ENCODE results near the gene ZNF638. TPM values are rescaled to one million over a fixed set of nuclear protein-coding genes. Genes with fewer than 3 reads are reported as not detected.

The ZNF638 gene
- polyA plus RNA-seq, 2 donors = 42.4 to 102 TPM

DNA sequence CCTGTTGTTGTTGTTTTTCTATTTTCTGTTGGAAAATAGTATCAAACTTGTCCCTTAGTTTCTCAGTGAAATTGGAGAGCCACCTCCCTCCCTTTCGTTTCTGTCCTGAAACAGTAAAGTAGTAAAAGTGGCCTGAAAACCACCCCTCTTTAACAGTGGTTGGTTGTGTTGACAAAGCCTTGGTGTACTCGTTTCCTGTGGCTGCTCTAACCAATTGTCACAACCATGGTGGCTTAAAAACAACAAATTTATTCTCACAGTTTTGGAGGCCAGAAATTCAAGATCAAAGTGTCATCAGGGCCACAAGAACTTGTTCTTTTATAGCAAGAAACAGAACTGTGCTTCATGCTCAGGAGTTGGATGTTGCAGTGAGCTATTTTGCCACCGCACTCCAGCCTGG, 117.8 kb downstream of the ZNF638 start:
- H3K36me3 ChIP-seq (ENCODE audit: control insufficient read depth in 2 of 2, insufficient read depth in 2 of 2, low read length in 1 of 2) = no peaks in the 10 kb centered on the region
- WGBS, 2 donors = 62 to 70% methylated on average over 3 of the region's 3 CpGs
- no peaks in the 10 kb centered on the region for H3K27me3 ChIP-seq (ENCODE audit: control insufficient read depth in 1 of 2, insufficient read depth in 2 of 2, low read length in 2 of 2)
- no peaks in the 10 kb centered on the region for H3K9me3 ChIP-seq (ENCODE audit: control insufficient read depth in 2 of 2, insufficient read depth in 1 of 2, low read depth in 1 of 2, low read length in 1 of 2)
- no peak overlapping the region for H3K27ac ChIP-seq (ENCODE audit: low read depth in 2 of 2, low read length in 1 of 2)
- H3K4me3 ChIP-seq (ENCODE audit: low read depth in 1 of 2, low read length in 2 of 2) = no peak overlapping the region
- H3K4me1 ChIP-seq (ENCODE audit: control insufficient read depth in 2 of 2, insufficient read depth in 2 of 2, low read length in 1 of 2) = peaks cover 3 to 5% of the 10 kb centered on the region in 2 donors

DNA sequence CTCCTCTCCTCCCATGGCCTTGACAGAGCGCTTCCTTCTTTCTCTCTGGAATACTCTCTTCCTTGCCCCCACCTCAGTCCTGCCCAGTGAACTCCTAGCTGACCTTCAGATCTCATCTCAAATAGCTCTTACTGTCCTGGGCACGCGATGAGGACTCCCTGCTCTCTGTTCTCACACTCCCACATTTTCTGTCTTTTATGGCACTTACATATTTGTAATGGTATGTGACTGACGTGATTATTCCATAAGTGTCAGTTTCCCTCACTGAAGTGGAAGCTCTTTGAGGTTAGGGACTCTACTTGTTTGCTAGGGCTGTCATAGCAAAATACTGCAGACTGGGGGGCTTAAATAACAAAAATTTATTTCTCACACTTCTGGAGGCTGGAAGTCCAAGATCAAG, 120.1 kb downstream of the ZNF638 start:
- Histone ChIP-seq H3K4me1 (ENCODE audit: control insufficient read depth in 2 of 2, insufficient read depth in 2 of 2, low read length in 1 of 2) (peaks cover 6 to 7% of the 10 kb centered on the region in 2 donors), H3K4me3 (ENCODE audit: low read depth in 1 of 2, low read length in 2 of 2) (no peak overlapping the region), H3K27me3 (ENCODE audit: control insufficient read depth in 1 of 2, insufficient read depth in 2 of 2, low read length in 2 of 2) (no peaks in the 10 kb centered on the region), H3K9me3 (ENCODE audit: control insufficient read depth in 2 of 2, insufficient read depth in 1 of 2, low read depth in 1 of 2, low read length in 1 of 2) (no peaks in the 10 kb centered on the region), H3K27ac (ENCODE audit: low read depth in 2 of 2, low read length in 1 of 2) (no peak overlapping the region), H3K36me3 (ENCODE audit: control insufficient read depth in 2 of 2, insufficient read depth in 2 of 2, low read length in 1 of 2) (no peaks in the 10 kb centered on the region)
- WGBS, 2 donors = 86 to 88% methylated on average over 4 of the region's 4 CpGs

DNA sequence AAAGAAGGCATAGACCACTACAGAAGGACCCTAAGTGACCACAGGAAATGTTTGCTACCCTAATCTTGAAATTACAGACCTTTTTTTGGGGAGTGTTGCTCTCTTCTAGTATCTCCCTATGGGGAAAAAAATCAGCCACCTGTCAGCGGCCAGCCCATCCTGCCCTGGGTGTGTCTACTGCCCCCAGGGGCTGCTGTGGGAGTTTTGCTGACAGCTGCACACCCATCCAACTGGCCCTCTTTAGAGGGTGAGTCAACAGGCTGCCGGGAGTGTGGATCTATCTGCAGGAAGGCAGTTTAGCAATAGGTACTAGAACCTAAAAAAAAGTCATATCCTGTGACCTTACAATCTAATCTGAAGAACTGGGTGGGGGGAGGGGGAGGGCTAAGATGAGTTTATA, 121.0 kb downstream of the ZNF638 start:
- Histone ChIP-seq H3K9me3 (ENCODE audit: control insufficient read depth in 2 of 2, insufficient read depth in 1 of 2, low read depth in 1 of 2, low read length in 1 of 2) (no peaks in the 10 kb centered on the region), H3K4me1 (ENCODE audit: control insufficient read depth in 2 of 2, insufficient read depth in 2 of 2, low read length in 1 of 2) (peaks cover 6 to 7% of the 10 kb centered on the region in 2 donors), H3K36me3 (ENCODE audit: control insufficient read depth in 2 of 2, insufficient read depth in 2 of 2, low read length in 1 of 2) (no peaks in the 10 kb centered on the region), H3K27ac (ENCODE audit: low read depth in 2 of 2, low read length in 1 of 2) (no peak overlapping the region), H3K27me3 (ENCODE audit: control insufficient read depth in 1 of 2, insufficient read depth in 2 of 2, low read length in 2 of 2) (no peaks in the 10 kb centered on the region), H3K4me3 (ENCODE audit: low read depth in 1 of 2, low read length in 2 of 2) (no peak overlapping the region)
- 9 to 19% methylated on average over 2 of the region's 2 CpGs for WGBS, 2 donors

DNA sequence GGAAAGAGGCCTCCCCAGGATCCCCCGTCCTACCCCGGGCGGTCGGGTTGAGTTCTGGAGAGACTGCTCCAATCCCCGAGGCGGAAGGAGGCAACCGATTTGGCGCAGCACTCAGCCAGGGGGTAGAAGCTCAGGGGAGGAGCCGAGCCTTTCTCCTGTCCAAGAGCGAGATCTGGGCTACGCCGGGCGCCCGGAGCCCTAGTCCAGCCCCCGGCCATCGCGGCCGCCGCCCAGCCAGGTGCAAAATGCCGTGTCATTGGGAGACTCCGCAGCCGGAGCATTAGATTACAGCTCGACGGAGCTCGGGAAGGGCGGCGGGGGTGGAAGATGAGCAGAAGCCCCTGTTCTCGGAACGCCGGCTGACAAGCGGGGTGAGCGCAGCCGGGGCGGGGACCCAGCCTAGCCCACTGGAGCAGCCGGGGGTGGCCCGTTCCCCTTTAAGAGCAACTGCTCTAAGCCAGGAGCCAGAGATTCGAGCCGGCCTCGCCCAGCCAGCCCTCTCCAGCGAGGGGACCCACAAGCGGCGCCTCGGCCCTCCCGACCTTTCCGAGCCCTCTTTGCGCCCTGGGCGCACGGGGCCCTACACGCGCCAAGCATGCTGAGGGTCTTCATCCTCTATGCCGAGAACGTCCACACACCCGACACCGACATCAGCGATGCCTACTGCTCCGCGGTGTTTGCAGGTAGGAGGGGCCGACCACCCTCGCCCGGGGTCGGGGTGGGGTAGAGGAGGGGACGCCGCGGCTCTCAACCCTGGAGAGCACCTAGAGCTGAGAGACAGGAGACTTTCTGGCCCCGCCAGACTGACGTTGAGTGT, 122.0 kb downstream of the ZNF638 start, which contains the start of gene DYSF:
TSS of gene DYSF (plus strand) at position 158 of the 817 bp plus-strand sequence.
- Histone ChIP-seq H3K27me3 (ENCODE audit: control insufficient read depth in 1 of 2, insufficient read depth in 2 of 2, low read length in 2 of 2) (no peaks in the 10 kb centered on the region), H3K4me3 (ENCODE audit: low read depth in 1 of 2, low read length in 2 of 2) (peak within 1 kb of the TSS; percentile 38 to 45), H3K27ac (ENCODE audit: low read depth in 2 of 2, low read length in 1 of 2) (peak within 1 kb of the TSS; percentile 5 to 28), H3K4me1 (ENCODE audit: control insufficient read depth in 2 of 2, insufficient read depth in 2 of 2, low read length in 1 of 2) (peaks cover 6 to 7% of the 10 kb centered on the region in 2 donors), H3K36me3 (ENCODE audit: control insufficient read depth in 2 of 2, insufficient read depth in 2 of 2, low read length in 1 of 2) (no peaks in the 10 kb centered on the region), H3K9me3 (ENCODE audit: control insufficient read depth in 2 of 2, insufficient read depth in 1 of 2, low read depth in 1 of 2, low read length in 1 of 2) (no peaks in the 10 kb centered on the region)
- WGBS, 2 donors = 1 to 2% methylated on average over 66 of the region's 66 CpGs

DNA sequence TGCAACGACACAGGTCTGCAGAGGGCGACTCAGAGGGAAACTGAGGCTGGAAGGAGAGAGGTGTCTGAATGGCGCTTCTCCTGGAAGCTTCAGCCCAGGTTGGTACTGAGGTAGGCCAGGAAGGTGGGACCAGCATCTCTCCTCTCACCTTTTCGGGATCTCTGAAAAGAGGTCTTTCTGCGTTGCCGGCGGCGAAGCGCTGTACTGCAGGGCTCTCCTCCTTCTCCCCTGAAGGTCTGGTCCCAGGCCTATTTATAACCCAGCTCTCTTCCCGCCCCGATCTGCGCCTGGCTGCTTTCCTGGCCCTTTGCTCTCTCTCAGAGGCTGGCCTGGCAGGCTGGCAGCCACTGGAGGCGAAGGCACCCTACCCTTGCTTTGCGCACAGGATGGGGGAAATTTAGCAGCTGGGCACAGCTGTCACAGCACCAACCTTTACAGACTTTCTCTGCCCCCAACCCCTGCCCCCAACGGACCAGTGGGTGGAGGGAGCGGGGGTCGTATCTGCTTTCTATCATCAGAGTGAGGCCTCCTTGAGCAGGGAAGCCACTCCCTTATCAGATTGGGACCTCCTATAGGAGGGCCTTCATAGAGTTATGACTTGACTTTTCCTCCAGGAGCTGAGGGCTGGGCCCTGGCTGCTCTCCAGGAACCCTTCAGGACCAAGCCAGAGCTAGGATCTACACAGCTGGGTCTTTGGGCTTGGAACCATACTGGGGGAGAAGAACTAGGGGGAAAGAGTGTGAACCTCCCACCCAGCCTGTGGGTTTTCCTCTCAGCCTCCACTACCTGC, 122.8 kb downstream of the ZNF638 start:
- Histone ChIP-seq H3K4me3 (ENCODE audit: low read depth in 1 of 2, low read length in 2 of 2) (peak overlapping the region; percentile 38 to 45), H3K27me3 (ENCODE audit: control insufficient read depth in 1 of 2, insufficient read depth in 2 of 2, low read length in 2 of 2) (no peaks in the 10 kb centered on the region), H3K4me1 (ENCODE audit: control insufficient read depth in 2 of 2, insufficient read depth in 2 of 2, low read length in 1 of 2) (peaks cover 6 to 7% of the 10 kb centered on the region in 2 donors), H3K9me3 (ENCODE audit: control insufficient read depth in 2 of 2, insufficient read depth in 1 of 2, low read depth in 1 of 2, low read length in 1 of 2) (no peaks in the 10 kb centered on the region), H3K27ac (ENCODE audit: low read depth in 2 of 2, low read length in 1 of 2) (peak overlapping the region; percentile 0 to 36), H3K36me3 (ENCODE audit: control insufficient read depth in 2 of 2, insufficient read depth in 2 of 2, low read length in 1 of 2) (no peaks in the 10 kb centered on the region)
- WGBS, 2 donors = 43 to 47% methylated on average over 17 of the region's 17 CpGs

DNA sequence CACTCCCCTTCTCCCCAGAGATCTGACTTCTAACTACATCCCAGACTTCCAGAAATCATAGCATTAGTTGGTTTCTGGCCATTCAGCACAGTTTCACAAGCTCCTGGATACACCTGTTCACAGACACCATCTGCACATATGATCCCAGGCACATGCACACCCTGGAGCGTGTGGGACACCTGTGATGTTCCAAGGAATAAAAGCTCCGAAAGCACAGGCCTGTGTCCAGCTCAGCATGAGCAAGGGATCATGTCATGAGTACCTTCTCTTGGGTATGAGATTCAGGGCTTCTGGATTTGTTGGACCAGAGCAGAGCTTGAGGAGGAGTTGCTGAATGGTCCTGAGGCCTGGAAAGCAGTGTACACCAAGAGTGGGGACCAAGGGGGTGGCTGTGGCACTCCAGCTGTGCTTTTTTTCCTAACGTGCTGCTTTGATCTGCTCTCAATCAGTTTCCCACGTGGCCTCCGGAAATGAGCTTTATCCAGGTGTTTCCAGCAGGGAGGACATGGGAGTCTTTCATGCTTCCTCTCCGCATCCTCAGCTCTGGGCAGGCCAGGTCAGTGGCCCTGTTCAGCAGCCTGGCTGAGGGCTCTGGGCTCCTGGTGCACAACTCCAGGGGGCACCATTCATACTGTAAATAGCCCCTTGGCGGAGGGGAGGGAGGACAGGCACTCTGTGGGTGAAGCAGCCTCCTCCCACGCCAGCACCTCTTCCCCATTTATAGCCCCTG, 123.6 kb downstream of the ZNF638 start:
- 69 to 72% methylated on average over 8 of the region's 8 CpGs for WGBS, 2 donors
- Histone ChIP-seq H3K9me3 (ENCODE audit: control insufficient read depth in 2 of 2, insufficient read depth in 1 of 2, low read depth in 1 of 2, low read length in 1 of 2) (no peaks in the 10 kb centered on the region), H3K27ac (ENCODE audit: low read depth in 2 of 2, low read length in 1 of 2) (peak overlapping the region; percentile 27 to 44)

DNA sequence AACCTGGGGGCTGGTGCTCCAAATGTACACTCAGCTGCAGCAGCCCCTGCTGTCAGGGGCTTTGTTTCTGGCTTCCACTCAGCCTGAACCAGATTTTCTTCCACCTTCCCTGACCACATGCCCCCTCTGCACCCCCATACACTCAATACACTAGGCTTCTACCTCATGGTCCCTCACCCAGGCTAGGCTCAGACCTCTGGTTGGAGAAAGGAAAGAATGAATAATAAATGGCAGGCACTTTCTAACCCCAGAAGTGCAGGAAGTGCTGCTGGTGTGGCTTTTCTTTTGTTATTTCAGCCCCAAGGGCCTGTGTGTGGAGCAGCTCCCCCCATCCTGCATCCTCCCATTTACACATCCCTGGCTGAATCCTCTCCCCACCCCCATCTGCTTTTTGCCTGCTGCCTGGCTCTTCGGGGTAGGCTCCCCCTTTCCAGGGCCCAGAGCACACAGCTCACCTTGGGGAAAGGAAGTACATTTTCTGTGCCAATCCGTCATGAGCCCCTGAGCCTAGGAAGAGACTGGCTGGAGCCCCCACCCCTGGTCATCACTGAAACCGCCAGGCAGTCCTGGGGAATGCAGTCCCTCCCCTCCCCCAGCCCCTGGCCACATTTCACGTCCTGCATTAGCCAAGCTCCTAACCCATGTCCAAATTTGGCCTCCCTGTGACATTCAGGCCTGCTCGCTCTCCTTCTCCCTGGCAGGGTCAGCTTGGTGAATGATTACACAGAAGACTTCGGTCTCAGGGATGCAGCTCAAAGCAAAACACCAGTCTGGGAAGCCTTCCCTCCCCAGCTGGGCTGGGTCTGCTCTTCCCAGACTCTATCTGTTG, 124.4 kb downstream of the ZNF638 start:
- Histone ChIP-seq H3K4me1 (ENCODE audit: control insufficient read depth in 2 of 2, insufficient read depth in 2 of 2, low read length in 1 of 2) (peaks cover 6 to 7% of the 10 kb centered on the region in 2 donors), H3K27ac (ENCODE audit: low read depth in 2 of 2, low read length in 1 of 2) (peak overlapping the region; percentile 41 to 44), H3K27me3 (ENCODE audit: control insufficient read depth in 1 of 2, insufficient read depth in 2 of 2, low read length in 2 of 2) (no peaks in the 10 kb centered on the region), H3K36me3 (ENCODE audit: control insufficient read depth in 2 of 2, insufficient read depth in 2 of 2, low read length in 1 of 2) (no peaks in the 10 kb centered on the region), H3K4me3 (ENCODE audit: low read depth in 1 of 2, low read length in 2 of 2) (no peak overlapping the region), H3K9me3 (ENCODE audit: control insufficient read depth in 2 of 2, insufficient read depth in 1 of 2, low read depth in 1 of 2, low read length in 1 of 2) (no peaks in the 10 kb centered on the region)
- 48 to 56% methylated on average over 6 of the region's 6 CpGs for WGBS, 2 donors

More for the DNA sequence above, 123.6 kb downstream of the ZNF638 start:
- Histone ChIP-seq H3K4me1 (ENCODE audit: control insufficient read depth in 2 of 2, insufficient read depth in 2 of 2, low read length in 1 of 2) (peaks cover 6 to 7% of the 10 kb centered on the region in 2 donors), H3K4me3 (ENCODE audit: low read depth in 1 of 2, low read length in 2 of 2) (no peak overlapping the region), H3K36me3 (ENCODE audit: control insufficient read depth in 2 of 2, insufficient read depth in 2 of 2, low read length in 1 of 2) (no peaks in the 10 kb centered on the region), H3K27me3 (ENCODE audit: control insufficient read depth in 1 of 2, insufficient read depth in 2 of 2, low read length in 2 of 2) (no peaks in the 10 kb centered on the region)

DNA sequence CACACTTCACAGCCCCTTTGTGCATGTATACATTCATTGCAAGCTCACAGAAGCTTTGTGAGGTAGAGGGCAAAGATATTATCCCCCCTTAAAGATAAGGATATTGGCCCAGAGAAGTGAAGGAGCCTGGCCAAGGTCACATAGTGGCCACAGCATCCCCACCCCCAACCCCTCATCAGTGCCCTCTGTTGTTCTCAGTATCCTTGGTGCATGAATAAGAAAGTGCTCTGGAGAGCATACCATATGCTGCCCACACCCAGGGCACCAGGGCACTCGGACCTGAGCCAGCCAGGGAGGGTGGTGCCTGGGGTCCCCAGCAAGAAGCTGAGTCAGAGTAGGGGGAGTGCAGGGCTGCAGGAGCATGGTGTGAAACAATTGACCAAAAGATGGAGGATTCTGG, 125.0 kb downstream of the ZNF638 start:
- WGBS, 2 donors = 59 to 64% methylated on average over 1 of the region's 1 CpG

More for the DNA sequence above, 125.0 kb downstream of the ZNF638 start:
- Histone ChIP-seq H3K9me3 (ENCODE audit: control insufficient read depth in 2 of 2, insufficient read depth in 1 of 2, low read depth in 1 of 2, low read length in 1 of 2) (no peaks in the 10 kb centered on the region), H3K36me3 (ENCODE audit: control insufficient read depth in 2 of 2, insufficient read depth in 2 of 2, low read length in 1 of 2) (no peaks in the 10 kb centered on the region), H3K4me1 (ENCODE audit: control insufficient read depth in 2 of 2, insufficient read depth in 2 of 2, low read length in 1 of 2) (peaks cover 6 to 7% of the 10 kb centered on the region in 2 donors), H3K4me3 (ENCODE audit: low read depth in 1 of 2, low read length in 2 of 2) (no peak overlapping the region), H3K27ac (ENCODE audit: low read depth in 2 of 2, low read length in 1 of 2) (peak overlapping the region in 1 of 2 donors; percentile 52), H3K27me3 (ENCODE audit: control insufficient read depth in 1 of 2, insufficient read depth in 2 of 2, low read length in 2 of 2) (no peaks in the 10 kb centered on the region)

Measured in esophagus (tissue), 2 donors.